ENCODE results near the gene TET1.

GRCh38 chr10:68603766-68604165, 43.6 kb downstream of the TET1 start:
- TF ChIP-seq CTCF (conservative IDR thresholded peaks at IDR 0.05; ENCODE audit: low read length) (no peak), EZH2phosphoT487 (IDR thresholded peaks at IDR 0.05; ENCODE audit: borderline replicate concordance, low read depth, low read length) (no peak)
